Measurements from ENCODE around the gene CYB5R3.

CYB5R3 gene

DNA sequence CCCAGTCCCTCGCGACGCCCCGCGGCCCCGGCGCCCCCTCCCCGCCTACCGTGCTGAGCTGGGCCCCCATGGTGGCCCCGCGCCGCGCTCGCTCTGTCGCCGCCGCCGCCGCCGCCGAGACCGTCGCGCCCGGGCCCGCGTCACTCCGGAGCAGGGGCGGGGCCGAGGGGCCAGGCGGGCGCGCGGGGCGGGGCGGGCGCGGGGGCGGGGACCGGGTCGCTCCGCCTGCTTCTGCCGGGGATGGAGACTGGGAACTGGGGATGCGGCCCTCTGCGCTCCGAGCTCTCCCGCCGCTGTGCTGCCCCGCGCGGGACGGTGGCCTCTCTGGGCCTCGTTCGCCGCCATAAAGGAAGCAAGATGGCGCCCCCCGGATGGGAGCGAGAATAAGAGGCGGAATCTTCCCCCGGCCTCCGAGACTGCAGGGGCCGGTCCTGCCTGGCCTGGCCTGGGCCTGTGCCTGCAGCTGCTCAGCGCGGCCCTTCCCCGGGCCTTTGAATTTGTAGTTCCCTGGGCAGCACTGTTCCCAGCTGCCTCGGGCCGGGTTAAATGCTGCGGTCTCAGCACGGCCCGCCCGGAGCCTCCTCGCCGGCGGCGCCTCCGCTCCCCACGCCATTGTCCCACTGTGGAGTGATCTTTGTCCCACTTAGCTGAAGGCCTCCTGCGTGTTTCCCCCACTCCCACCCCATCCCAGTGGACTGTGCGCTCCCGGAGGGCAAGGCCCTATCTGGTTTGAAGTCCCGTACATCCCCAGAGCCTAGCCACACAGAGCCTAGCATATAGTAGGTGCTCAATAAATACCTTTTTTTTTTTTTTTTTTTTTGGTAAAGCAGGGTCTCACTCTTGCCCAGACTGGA is at the start of gene CYB5R3:
Gene CYB5R3 (minus strand): TSS at position 147 of the 854 bp plus-strand sequence. CDS start 77 bp downstream, at position 70.
- DNase-seq (ENCODE audit: low spot score), result peak; percentile 76

DNA sequence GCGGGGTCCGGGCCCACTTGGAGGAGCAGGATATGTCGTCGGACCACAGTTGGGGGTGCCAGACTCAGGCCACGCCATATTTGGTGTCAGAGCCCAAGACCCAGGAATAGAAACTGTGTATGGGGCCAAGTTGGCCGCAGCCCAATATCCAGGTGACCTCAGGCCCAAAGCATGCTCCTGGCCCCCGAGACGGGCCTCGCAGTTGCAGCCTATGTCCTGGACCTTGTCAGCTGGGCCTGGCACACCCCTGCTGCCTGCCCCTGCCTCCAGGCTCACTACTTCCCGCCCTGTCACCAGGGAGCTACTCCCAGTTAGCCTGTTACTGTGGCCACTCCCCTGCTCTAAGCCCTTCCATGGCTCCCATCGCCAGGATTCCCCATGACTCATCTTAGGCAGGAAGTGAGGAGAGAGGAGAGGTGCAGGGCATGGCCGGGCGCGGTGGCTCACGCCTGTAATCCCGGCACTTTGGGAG is 48.4 kb upstream of the CYB5R3 start:
- no peak for DNase-seq (ENCODE audit: low spot score)

DNA sequence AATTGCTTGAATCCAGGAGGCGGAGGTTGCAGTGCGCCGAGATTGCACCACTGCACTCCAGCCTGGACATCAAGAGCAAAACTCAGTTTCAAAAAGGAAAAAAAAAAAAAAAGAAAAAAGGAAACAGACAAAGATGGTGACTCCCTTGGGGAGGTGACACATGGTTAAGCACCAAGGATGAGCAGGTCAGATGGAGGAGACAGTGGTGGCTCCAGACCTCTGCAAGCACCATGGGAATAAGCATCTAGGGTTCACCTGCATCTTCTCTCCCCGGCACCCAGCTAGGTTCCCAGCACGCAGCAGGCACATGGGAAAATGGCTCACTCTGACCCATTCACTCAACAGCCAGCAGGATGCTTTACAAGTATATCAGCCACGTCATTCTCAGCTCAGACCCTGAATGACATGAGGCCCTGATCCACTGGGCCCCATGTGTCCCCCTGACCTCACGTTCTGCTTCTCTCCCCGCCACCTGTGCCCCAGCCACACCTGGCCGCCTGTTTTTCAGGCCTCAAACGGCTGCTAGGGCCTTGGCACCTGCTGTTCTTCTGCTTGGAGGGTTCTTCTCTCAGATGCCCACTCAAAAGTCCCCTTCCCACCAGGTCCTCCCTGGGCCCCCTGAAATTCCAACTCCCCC is 47.3 kb upstream of the CYB5R3 start:
- DNase-seq (ENCODE audit: low spot score), result no peak

DNA sequence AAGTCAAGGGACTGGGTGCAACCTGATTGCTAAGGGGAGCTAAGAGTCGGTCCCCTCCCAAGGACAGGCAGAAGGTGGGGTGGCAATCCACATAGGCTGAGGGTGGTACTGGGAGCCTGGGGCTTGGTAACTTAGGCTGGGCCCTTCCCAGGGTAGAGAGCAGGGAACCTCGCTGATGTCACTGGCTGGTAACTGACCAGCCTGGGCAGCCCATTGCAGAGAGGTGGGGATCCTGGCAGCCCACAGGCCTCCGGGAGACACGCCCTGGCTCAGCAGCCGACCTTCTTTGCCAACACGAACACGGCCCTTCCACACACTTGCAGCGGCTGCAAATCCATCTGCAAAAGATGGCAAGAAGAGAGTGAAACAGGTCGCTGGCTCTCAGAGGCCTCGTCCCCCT is 46.1 kb upstream of the CYB5R3 start:
- DNase-seq (ENCODE audit: low spot score), result no peak

DNA sequence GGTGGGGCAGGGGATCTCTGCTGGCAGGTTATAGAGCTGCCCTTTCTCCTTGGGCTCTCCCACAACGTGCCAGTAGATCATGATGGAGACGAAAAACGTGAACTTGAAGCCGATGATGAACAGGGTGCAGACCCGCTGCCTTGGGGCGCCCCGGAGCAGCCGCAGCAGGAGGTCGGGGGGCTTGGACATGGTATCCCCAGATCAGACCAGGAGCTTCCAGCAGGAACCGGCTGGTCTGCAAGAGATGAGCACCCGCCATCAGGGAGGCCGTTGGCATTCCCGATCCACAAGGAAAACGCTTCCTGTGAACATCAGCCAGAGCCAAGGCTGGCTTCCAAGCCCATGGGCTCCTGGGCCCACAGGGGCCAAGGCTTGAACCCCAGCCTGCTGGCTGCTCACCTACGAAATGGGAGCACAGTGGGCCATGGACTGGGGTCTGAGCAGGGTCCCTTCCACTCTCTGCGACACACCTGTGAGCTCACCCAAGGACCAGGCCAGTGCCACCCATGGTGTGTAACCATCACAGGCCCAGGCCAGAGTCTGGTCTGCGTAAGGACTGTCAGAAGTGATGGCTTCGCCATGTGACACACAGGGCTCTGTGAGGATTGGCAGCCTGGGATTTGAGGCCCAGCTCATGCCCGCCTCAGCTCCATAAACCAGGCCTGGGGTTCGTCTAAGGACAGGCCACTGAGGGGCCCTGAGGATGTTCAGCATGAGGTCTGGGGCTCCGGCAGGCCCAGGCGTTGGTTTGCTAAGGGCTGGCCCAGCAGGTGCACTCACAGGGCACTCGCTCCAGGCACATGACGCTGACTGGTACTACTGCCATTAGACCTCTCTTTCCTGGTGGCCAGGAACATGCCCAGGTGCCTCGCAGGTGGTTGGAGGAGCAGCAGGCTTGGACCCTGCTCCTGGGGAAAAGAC is 44.8 kb upstream of the CYB5R3 start:
- DNase-seq (ENCODE audit: low spot score), result no peak

DNA sequence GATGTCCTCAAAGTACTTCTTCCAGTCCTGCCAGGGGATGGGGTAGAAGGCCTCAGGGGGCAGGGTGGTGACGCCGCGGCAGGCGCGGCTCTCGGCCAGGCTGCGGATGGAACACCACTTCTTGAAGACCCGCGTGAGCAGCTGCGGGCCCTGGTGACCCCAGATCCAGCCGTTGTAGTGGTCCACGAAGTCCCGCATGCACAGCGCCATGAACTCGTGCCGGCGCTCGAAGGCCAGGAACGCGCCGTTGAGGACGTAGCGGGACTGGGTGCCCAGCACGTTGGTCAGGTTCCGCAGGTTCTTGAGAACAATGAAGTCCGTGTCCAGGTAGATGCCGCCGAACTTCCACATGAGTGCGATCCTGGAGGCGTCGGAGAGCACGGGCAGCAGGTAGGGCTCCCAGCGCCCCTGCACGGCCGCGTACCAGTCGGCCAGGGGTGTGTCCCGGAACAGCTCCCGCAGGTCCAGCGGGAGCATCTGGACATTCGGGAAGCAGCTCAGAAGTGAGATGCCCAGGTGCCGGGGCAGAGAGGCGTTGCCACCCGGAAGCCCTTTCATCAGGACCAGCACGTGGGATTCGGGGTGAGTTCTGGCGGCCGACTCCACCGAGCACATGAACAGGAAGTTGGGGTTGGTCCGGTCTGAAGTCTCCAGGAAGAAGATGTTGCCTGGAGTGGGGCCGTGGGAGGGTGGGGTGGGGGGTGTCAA is 44.0 kb upstream of the CYB5R3 start:
- DNase-seq (ENCODE audit: low spot score), result no peak

DNA sequence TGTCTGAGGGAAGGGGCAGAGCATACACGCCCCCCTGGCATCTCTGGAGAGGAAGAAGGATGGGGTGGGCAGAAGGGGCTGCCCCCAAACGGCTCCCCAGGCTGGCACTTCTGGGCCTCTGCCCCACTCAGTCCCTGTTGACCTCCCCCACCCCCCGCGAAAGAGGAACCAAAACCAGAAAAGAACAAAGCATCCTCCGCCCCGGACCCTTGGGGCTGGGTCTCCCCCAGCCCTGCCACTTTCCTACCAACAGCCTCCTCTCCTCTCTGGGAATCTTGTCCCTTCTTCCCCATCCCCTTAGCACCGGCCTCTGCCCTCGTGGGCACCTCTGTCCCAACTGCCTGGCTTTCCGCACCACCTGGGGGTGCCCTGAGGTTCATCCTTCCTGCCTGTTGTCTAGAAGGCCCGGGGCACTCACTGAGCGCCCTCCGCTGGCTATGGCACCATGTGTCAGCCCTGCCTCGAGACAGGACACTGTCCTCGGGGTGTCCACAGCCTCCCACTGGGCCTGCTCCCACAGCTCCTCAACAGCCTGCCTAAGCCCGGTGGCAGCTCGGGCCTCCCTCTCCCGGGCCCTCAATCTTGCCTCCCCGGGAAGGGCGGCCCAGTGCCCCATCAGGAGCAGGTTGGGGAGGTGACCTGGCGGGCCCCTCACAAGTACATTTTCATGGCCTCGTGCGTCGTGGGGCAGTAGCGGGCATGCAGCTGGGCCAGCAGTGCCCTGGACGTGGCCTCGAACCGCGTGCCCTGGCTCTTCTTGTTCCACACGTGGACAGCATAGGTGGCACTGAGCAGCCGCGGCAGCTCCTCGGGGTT is 43.3 kb upstream of the CYB5R3 start:
- no peak for DNase-seq (ENCODE audit: low spot score)

DNA sequence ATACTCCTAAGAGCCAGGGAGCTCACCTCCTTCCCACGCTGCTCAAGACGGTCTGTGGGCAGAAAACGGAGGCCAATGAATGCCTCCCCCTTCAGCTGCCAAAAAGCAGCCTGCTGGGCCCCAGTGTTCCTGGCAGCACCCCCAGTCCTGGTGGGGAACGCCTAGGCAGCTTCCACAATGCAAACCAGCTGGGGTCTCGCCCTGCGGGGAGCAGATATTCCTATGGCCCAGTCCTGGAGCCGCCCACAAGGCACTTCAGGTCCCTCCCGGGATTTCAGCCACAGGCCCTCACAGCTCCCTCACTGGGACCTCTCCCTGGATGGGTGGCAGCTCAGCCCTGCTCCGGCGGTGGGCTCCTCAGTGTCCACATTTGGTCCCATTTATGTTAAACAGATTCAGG is 42.2 kb upstream of the CYB5R3 start:
- no peak for DNase-seq (ENCODE audit: low spot score)

DNA sequence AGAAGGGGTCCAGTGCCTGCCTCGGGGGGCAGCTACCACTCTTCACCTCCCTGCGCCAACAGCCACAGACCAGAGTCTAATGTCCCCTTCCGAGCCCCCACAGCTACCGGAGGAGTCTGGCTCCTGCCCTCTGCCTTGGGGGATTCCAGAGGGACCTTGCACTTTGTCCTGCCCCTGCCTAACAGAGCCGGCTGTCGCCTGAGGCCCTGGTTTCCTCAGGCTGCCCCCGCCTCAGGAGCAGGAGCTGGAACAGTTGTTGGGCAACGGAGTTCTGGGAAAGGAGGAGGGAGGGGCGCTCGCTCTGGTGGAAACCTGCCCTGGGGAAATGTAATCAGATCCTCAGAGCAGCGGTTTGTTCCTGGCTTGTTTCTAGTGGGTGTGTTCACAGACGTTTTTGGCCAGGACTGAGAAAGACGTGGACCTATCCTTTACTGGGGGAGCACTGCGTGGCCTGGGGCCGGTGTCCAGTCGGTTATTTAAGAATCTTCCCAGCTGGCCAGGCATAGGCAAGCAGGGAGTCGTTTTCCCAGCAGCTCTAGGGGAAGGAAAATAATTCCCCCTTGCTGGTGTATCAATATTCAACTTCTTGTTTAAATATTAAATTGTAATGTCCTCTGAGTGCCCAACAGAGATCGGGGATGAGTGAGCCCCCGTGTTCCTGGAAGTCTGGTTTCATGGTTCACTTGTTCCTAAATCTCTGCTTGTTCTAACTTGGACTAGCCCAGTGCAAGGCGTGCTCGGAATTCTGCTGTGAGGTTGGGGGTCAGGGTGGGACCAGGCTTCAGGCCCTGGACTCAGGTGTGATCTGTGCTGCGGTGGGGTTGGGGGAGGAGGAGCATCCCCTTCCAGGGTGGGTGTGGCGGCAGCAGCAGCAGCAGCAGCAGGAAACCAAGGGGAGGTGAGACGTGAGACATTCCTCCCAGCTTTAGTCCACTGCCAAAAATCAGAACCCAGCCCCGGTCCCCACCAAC is 39.3 kb upstream of the CYB5R3 start:
- no peak for DNase-seq (ENCODE audit: low spot score)

DNA sequence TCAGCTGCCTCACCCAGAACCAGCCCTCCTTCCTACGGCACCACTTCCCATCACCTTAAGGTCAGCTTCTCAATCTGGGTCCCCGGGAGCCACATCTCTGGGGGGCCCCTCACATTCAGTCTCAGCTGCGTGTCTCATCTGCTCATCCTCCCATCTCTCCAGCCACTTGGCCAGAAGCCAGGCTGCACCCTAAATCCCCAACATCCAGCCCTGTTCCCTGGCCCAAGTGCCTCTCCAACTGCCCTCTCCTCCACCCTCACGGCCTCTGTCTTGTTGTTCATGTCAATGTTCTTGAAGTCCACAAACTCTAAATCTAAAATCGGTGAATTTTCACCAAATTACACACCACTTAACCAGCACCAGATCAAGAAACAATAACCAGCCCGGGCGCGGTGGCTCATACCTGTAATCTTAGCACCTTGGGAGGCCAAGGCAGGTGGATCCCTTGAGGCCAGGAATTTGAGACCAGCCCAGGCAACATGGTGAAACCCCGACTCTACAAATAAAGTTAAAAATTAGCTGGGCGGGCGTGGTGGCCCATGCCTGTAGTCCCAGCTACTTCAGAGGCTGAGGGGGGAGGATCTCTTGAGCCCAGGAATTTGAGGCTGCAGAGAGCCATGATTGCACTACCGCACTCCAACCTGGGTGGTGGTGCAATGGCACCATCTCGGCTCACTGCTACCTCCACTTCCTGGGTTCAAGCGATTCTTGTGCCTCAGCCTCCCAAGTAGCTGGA is 37.7 kb upstream of the CYB5R3 start:
- DNase-seq (ENCODE audit: low spot score), result no peak

DNA sequence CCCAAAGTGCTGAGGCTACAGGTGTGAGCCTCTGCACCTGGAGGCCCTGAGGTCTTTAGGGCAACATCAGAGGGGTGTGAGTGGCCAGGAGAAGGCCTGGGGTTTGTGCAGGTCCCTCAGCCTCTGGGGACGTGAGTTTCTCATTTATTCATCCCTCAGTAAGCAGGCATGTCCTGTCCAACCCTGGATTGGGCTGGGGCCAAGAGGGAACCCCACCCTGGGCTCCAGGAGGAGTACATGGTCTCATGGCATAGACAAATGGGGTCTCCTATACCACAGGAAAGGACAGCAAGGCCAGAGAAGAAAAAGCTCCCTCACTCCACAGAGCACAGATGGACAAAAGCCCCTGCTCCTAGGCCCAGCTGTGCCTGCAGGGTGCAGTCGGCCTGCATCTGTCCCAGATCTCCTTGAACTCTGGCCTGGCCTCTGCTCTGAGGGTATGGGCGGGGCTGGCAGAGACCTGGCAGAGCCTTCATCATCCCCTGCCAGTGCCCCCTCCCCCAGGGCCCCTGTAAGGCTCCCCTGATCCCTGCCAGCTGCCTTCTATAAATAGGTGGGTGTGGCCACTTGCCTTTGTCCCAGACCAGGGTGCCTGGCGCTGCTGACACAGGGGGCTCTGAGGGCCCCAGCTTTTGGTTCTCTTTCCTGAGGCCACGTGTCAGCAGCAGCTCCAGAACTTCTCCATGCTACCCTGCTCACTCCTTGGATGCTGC is 36.9 kb upstream of the CYB5R3 start:
- no peak for DNase-seq (ENCODE audit: low spot score)

DNA sequence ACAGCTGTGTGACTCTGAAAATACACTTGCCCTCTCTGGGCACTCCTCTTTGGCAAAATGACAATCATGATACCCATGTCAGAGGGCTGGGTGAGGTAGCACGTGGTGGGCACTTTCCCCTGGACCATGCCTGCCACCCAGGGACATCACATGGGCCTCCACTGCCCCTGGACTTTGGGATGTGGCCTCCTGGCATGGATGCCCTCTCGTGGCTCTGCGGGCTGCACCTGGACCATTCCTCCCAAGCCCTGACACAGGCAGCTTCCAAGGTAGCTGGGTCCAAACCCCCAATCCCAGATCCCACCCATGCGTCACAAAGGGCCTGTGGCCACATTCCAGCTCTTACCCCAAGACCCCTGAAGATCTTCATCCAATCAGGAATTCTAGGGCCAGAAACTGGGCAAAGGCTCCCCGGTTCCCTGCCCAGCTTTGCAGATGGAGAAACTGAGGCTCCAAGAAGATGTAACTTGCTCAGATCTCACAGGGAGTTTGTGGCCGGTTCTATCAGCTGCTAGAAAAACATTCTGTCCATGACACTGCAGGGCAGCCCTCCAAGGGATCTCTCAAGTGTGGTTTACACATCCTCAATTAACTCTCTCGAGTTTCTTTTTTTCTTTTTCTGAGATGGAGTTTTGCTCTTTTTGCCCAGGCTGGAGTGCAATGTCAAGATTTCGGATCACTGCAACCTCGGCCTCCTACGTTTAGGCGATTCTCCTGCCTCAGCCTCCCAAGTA is 35.4 kb upstream of the CYB5R3 start:
- DNase-seq (ENCODE audit: low spot score), result no peak

DNA sequence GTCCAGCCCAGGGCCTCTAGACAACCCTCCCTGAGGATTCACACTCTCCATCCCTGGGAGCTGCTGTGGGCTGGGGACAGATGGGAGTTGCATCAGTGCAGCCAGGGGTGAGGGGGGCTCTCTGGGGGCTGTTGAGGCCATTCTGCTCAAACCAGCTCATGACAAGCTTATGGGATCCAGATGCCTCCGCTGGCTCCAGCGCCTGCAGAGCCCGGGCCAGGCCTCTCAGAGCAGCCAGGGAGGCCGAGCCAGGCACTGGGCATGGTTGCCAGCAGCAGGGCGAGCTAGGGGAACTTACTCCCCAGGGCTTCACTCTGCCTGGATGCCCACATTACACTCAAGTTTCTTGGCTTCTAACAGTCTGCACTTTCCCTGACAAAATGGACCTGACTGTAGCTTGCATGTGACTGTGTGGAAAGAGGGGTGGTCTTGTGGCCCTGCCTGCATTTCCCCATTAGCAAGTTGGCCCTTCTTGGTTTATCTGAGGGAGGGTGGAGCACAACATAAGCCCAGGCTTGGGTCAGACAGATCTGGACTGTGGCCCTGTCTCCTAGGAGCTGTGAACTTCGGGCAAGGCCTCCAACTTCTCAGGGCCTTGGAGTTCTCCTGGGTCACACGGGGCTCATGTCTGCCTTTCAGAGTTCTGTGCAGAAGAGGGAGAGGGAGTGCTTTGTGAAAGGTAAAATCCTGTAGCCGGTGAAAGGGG is 34.5 kb upstream of the CYB5R3 start:
- no peak for DNase-seq (ENCODE audit: low spot score)

DNA sequence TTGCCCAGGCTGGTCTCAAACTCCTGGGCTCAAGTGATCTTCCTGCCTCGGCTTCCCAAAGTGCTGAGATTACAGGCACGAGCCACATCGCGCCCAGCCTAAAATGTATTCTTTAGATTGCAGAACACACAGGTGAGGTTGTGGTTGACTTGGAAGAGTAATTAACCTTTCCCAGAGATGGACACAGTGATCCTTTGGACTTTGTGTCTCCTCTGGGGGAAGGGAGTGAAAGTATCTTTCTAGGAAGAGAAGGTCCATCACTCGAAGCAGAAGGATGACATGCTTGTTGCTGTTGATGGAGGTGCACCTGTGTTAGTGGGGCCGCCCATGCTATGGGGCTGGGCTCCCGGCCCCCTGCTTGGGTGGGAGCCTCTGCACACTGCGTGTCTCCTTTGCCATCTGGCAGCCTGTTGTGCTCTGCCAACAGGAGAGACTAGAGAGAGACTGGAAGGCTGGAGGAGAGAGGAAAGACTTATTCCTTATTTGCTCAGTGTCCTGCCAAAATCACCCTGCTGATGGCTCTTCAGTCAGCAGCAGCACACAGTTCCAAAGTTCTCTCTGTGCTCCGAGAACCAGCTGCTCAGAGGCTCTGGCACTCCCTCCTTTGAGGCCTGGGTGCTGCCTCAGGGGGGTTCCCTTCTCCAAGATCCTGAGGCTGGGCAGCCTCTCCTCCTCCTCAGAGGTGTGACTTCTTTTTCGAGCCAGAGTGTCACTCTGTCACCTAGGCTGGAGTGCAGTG is 33.1 kb upstream of the CYB5R3 start:
- no peak for DNase-seq (ENCODE audit: low spot score)

DNA sequence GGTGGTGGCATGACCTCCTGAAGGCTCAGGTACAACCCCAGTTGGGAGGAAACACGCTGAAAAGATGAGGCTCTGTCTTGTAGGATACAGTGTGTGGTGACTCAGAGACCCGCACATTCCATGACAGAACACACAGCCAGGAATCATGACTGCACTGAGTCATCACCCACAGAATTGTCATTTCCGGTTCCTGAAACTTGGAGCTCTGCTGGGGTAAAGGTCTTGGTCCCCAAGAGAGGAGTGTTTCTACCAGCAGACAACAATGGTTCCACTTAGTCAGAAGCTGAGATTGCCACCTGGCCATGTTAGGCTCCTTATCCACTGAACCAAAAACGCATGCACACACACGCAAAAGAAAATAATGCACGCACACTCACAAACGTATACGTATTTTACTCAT is 31.5 kb upstream of the CYB5R3 start:
- DNase-seq (ENCODE audit: low spot score), result no peak

DNA sequence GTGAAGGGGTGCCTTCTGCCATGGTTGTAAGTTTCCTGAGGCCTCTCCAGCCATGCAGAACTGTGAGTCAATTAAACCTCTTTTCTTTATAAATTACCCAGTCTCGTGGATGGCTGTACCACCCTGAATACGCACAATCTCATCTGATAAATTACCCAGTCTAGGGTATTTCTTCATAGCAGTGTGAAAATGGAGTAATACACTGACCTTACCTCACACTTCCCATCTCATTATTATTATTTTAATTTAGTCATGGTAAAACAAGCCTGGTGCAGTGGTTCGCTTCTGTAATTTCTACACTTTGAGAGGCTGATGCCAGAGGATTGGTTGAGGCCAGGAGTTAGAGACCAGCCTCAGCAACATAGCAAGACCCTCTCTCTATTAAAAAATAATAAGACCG is 30.5 kb upstream of the CYB5R3 start:
- DNase-seq (ENCODE audit: low spot score), result no peak

All from cerebellar cortex (tissue), 1 donor.